HG03108 (cell line): ENCODE data around the gene B3GNT3.

ENCODE experiments used
- ATAC-seq: cut with Tn5 transposase; IDR thresholded peaks from one replicate; pipeline ENCODE4 v1.9.1; 2021; ENCODE audit warnings: moderate library complexity; ENCODE audit not compliant: unreplicated experiment

The B3GNT3 gene

DNA sequence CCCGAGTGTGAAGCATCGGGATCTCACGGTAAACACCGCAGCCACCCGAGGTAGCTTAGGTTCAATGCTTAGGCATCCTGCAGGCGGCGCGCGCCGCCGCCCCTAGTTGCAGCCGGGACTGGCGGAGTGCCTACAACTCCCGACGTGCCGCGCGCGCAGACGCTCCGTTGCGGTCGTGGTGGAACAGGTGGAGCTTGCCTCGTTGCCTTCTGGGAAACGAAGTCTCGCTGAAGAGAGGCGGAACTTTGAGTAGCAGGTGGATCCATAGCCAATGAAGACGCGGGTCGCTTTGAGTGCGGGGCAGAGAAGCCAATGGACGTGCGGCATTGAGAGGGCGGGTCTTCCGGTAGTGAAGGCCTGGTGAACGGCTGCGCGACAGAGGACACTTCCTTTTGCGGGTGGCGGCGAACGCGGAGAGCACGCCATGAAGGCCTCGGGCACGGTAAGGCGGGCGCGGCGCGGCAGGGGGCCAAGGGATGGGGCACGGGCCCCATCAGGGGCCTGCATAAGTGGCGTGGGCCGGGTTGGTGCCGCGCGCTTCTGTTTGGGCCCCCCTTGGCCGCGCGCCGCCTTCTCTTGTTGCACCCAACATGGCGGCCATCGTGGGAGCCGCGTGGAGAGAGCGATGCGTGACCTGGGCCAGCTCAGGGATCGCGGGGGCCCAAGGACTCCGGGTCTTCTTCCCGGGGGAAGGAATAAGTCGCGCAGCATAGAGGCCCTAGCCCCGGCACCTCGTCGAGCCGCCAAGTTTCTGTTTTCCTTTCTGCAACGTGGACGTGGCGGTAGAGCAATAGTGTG, 64.8 kb downstream of the B3GNT3 start, which contains the start of gene RPL18A:
TSS of gene RPL18A (plus strand) at position 378 of the 798 bp plus-strand sequence. CDS start at position 425, 47 bp downstream.
- peak; percentile 90 for ATAC-seq

DNA sequence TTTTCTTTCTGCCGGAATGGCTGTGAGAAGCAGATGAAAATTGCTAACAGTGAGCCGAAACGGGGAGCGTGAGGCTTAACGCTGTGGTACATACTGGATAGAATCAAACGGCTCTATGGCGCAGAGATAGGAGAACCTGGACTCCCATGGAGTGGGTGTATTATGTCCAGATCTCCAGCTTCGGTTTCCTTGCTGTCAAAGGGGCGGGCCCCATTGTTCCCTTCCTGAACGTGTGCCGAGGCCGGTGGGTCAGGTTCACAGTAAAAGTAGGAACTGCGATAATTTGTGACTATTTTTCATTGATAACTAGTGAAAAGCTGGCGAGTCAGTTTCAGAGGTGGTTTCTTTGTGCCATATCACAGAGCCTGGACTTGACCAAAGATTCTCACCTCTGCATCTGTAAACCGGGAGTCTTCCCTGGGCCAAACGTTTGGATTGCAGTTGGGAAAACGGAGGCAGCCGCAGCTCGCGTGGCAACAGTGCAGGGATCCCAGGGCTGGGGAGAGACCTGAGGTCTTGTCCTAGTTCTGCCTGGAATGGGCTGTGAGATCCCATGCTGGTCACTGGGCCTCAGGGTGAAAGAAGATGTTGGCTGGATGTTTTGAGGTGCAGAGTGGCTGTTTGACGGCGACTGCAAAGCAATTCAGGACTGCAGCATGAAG, 65.5 kb downstream of the B3GNT3 start:
- no peak for ATAC-seq

DNA sequence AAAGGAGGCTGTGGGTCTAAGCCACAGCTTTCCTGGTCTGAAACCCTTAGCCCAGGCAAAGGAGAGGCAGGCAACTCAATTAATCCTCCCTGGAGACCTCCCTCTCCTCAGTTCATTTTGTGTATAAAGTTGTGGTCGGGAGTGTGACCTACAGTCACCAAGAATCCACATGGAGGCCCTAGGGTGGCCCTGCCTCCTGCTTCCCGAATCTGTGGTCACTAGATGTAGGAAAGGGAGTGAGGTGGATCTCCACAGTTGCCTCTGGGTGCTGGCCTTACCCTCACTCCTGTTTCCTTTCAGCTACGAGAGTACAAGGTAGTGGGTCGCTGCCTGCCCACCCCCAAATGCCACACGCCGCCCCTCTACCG, 66.0 kb downstream of the B3GNT3 start:
- ATAC-seq, result no peak

DNA sequence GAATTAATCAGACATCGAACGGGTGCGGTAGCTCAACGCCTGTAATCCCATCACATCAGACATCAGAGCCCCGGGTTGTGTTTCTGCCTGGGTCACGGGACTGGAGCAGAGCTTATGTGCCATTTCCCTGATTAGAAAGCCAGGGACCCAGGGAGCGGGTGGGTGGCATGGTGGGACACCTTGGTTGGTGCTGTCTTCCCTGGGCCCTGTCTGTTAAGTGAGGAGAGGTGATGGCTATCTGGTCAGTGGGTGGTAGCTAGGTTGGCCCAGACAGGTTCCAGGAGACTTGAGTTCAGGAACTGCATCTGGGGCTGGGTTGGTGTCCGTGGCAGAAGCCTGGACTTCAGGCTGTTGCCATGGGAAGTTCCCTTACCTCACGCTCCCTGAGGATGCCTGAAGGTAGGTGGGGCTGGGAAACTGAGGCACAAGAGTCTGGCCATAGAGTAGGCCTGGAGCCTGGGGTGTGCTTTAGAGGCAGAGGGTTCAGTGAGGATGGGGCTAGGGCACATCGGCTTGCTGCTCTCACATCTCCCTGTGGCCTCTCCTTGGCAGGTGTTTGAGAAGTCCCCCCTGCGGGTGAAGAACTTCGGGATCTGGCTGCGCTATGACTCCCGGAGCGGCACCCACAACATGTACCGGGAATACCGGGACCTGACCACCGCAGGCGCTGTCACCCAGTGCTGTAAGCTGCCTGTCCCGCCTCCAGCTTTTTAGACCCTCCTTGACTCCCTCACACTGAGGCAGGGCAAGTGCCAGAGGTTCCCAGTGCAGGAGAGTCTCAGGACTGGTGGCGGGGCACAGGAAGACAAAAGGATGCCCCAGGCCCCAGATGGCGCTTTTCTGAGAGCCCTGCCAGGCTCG, 66.8 kb downstream of the B3GNT3 start:
- no peak for ATAC-seq

DNA sequence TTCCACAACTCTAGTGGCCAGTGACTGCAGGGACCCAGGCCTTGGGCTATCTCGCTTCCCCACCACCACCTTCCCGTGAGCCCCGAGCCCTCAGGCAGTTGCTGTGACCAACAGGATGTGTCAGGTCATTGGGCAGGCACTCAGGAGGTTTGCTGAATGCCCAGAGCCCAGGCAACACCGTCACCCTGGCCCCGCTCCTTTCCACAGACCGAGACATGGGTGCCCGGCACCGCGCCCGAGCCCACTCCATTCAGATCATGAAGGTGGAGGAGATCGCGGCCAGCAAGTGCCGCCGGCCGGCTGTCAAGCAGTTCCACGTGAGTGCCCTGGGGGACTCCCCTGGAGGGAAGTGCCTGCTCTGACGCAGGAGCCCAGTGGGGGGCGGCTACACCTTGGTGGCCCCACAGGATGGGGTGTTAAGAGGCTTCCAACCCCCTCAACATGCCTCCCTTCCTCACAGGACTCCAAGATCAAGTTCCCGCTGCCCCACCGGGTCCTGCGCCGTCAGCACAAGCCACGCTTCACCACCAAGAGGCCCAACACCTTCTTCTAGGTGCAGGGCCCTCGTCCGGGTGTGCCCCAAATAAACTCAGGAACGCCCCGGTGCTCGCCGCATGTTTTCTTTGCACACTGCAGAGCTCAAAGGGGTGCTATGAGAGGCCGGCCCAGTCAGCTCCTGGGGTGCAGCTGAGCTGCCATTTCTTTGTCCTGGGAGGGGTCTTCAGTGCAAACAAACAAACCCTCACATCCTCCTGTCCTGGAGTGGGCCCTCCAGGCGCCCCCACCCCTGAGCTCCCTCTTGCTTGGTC, 68.0 kb downstream of the B3GNT3 start:
- no peak for ATAC-seq
